GM21619 (cell line): ENCODE results near the gene ACSBG1.

Experiments used
- ATAC-seq: cut with Tn5 transposase; IDR thresholded peaks from one replicate; pipeline ENCODE4 v1.9.1; 2021; ENCODE audit not compliant: unreplicated experiment

ACSBG1 gene

DNA sequence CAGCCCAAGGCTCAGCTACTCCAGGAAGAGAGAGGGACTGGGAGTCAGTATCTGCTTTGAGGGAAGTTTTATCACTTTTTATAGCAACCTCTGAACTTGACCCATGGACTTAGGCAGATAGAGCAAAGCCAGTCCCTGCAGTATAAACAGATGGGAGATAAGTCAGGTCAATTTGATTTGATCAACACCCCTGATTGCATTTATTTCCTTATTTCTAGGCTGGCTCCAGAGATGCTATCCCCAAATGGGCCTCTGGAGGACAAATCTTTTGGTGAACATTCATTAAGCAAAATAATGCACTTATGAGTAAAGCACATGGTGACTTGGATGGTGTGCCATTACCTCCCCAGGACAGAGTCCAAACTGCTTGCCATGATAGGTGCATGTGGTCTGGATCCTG lies 94.1 kb downstream of the ACSBG1 start:
- ATAC-seq, result no peak

DNA sequence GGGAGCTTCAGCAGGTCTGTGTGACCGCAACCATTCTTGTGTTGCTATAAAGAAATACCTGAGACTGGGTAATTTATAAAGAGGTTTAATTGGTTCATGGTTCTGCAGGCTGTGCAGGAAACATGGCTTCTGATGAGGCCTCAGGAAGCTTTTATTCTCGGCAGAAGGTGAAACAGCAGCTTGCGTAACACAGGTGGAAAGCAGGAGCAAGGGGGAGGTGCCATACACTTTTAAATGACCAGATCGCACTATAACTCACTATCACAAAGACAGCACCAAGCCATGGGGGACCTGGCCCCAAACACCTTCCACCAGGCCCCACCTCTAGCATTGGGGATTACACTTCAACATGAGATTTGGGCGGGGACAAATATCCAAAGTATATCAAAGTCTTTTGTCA lies 94.8 kb downstream of the ACSBG1 start:
- no peak for ATAC-seq

DNA sequence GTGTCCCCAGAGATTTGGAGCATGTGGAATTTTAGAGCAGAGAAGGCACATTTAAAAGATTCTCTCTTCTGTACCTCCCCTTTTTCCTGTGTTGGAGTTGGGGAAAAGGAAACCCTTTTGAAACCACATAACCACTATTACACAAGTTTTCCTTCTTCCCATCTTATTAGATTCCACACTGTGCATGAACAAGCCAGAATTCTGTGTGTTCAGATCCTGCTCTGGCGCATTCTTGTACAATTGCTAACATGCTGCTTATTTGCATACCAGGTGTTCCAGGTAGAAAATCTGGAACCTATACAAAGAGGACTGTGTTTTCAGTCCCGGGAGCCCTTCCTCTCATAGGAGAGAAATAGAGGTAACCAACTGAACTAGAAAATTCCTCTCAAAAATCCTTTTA lies 100.6 kb downstream of the ACSBG1 start:
- no peak for ATAC-seq

DNA sequence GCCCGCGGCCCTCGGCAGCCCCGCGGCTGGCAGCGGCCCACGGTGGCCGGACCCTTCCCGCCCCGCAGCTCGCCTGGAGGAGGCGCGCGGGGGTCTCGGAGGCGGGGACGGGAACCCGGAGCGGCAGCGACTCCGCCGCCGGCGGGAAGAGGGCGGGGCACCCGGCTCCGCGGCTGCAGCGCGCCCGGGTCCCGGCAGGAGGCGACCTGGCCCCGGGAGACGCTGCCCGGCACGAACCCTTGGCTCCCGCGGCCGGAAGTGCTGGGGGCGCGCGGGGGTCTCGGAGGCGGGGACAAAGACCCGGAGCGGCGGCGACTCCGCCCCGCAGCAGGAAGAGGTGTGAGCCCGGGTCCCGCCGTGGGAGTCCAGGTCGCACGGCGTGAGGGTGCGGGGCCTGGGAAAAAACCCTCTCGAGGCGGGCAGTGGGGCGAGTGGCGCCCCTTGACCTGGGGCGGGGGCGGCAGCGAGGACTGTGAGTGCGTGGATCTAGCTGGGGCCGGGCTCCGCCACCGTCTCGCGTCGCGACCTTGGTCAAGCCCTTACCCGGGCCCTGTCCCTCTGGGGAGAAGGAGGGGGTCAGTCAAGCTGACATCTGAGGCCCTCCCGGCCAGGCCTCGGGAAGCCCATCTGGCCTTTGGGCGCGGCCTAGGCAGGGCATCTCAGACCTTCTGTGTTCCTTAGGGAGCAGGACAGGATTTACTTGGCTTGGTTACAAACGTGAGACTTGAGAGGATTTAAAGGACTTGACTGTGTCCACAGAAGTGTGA lies 102.9 kb downstream of the ACSBG1 start, which contains the start of gene CIB2:
TSS of gene CIB2 (minus strand) at position 151 of the 767 bp plus-strand sequence. CDS start 230 bp downstream, outside the sequence.
- ATAC-seq, result peak; percentile 76

DNA sequence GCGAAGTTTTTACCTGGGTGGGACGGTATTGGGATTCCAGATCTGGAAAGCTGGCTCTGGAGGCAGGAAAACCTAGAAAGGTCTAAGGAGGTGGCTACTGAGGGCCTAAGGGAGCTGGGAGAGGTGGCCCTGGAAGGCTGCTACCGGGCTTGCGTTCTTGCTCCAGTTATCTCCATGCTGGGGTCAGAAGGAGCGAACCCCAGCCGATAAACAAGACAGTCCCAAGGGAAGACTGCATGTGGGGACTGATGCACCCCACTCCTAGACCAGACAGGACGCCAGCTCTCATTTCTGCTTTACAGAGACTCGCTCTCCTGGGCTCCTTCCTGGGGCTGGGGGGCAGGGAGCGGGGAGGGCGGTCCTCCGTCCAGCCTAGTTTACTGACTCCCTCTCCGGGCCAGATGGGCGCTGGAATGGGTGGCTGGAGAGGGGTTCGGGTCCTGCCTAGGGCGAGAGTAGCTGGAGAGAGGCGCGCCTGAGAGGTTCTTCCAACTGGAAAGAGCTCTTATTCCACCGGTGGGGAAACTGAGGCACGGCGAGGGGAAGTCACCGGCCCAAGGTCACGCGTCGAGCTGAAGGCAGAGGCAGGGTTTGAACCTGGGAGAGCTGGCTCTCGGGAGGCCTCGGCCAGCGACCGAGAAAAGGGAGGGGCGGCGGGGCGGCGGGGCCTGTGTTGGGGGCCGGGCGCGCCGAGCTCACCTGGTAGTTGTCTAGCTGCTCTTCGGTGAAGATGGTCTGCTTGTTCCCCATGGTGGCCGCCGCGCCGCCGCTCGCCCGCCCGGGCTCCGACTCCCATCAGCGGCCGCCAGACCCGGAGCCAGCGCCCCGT lies 103.7 kb downstream of the ACSBG1 start:
- peak; percentile 40 for ATAC-seq

DNA sequence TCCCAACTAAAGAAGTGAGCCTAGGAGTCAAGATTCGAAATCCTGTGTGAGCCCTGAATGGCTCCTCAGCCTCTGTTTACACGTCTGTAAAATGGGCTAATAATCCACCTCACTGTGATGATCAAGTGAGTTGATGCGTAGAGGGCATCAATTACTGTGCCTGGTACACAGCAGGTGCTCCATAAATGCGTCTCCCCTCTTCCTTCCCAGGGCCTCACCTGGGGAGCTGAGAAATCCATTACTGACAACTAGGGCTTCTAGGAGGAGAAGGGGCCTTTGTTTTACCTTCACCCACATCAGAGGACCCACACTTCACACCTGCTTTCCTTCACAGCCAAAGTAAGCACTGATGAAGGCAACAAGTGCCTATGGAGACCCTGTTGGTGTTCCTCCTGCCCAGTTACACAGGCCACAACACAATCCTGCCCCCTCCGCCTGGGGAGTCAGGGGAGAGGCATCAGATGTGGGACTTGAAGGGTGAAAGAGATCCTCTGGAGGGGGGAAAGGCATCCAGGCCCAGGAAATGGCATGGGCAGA lies 104.5 kb downstream of the ACSBG1 start:
- no peak for ATAC-seq

DNA sequence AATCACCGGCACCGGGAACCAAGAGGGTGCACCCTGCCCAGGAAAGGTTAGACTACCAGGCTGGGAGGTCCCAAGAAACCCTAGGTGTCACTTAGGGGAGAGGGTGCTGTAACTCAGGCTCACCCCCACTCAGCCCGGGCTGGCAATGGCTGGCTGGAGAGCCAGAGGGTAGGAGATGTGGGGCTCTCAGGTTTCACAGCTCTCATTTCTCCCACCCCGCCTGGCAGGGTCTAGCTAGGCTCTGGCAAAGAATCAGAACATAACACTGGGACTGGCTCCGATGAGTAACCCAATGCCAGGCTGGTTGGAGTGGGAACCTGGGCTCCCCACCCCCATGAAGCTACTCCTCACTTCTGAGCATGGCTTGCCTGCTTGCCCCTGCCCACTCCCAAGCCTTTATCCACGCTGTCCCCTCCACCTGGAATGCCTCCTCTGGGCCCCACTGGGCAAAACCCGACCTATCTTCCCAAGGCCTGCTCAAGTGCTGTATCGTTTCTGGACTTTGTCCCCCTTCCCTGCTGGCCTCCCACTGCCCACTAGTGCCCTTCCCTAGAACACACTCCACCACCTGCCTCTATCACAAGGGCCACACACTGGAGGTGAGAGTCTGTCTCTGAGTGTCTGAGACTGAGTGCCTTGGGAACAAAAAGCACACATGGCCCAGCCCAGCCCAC lies 105.2 kb downstream of the ACSBG1 start:
- ATAC-seq, result no peak

DNA sequence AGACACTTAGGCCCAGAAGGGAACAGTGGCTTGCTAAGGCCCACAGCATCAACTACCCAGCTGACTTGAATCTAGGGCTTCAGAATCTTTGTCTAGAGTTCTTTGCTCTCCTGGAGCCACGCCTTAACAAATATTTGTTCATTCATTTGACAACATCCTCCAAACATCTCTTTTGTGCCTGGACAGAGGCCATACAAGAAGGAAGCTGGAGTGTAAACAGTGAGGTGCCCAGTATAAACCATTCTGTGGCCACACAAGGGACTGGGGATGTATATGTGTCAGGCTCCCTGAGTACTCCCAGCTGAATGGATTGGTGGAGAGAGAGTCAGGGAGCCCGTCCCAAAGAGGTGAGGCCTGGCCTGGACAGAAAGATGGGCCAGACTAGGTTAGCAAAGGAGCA lies 106.5 kb downstream of the ACSBG1 start:
- ATAC-seq, result no peak

DNA sequence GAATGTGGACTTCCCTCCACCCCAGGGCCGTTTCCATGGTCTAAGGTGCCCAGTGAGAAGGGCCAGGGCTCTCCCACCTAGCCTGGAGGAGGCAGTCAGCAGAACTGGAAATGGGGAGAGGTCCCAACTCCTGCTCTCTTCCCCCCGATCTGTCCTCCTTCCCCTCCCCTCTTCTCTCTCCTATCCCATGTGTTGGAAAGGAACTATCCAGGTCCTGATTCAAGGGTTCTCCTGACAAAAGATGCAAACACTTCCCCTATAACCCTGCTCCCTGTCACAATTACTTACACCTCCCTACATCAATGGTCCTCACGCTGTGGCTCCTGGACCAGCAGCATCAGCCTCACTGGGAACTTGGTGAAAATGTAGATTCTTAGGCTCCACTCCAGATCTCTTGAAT lies 109.1 kb downstream of the ACSBG1 start:
- no peak for ATAC-seq

DNA sequence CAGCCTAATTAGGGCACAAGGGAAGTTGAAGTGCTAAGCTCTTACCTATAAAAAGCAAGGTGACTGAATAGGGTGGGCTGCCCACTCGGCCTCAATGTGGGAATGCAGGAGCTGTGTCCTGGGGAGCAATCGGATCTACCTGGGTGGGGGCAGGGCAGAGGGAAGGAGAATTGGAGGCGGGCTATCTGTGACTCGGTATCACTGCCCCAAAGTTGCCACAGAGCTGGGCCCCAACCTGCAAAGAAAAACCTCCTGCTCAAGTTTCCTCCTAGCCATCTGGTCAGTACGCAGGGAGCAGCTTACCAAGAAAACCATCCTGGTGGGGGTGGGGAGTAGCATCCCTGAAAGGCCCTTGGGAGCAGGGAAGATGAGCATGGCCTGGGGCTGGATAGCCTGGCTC lies 113.8 kb downstream of the ACSBG1 start:
- no peak for ATAC-seq
